Karpas-422 (cell line): ENCODE measurements around the gene TMEM201. TPM values are rescaled to one million over a fixed set of nuclear protein-coding genes. Genes with fewer than 3 reads are reported as not detected.
"Not testable (repeated sequence)": the region's sequence is repeated elsewhere in the genome, so short reads cannot be mapped to it uniquely, and the experiment has no call there.

Experiments
- DNase-seq: peaks from one replicate; pipeline ENCODE4 v3.0.0-alpha.2; 2015
- H2AFZ ChIP-seq: fragments of 200-600 bp; sonication (generic); 2 replicates; pipeline ENCODE4 v1.6.1; 2014; ENCODE audit warnings: antibody characterized with exemption, low read length, mixed read lengths
- H3K27ac ChIP-seq: fragments of 200-600 bp; sonication (generic); 2 replicates; pipeline ENCODE4 v1.5.1; 2014; ENCODE audit warnings: mild to moderate bottlenecking, low read length, moderate library complexity
- H3K27me3 ChIP-seq: fragments of 200-600 bp; sonication (generic); 2 replicates; pipeline ENCODE4 v1.6.1; 2014; ENCODE audit warnings: low read length, mixed read lengths
- H3K36me3 ChIP-seq: fragments of 200-600 bp; sonication (generic); 2 replicates; pipeline ENCODE4 v1.6.1; 2014; ENCODE audit warnings: low read length, mixed read lengths; ENCODE audit not compliant: insufficient read depth
- H3K4me1 ChIP-seq: fragments of 200-600 bp; sonication (generic); 2 replicates; pipeline ENCODE4 v1.6.1; 2014; ENCODE audit warnings: mild to moderate bottlenecking, low read length, mixed read lengths
- H3K4me2 ChIP-seq: fragments of 200-600 bp; sonication (generic); 2 replicates; pipeline ENCODE4 v1.6.1; 2014; ENCODE audit warnings: low read length, low read depth, mild to moderate bottlenecking; ENCODE audit not compliant: poor library complexity, severe bottlenecking
- H3K4me3 ChIP-seq: fragments of 200-600 bp; sonication (generic); 2 replicates; pipeline ENCODE4 v1.5.1; 2014; ENCODE audit warnings: mild to moderate bottlenecking, antibody characterized with exemption, low read length, mixed read lengths
- H3K79me2 ChIP-seq: fragments of 200-600 bp; sonication (generic); 2 replicates; pipeline ENCODE4 v1.6.1; 2014; ENCODE audit warnings: mild to moderate bottlenecking, low read length, mixed read lengths
- H3K9ac ChIP-seq: fragments of 200-600 bp; sonication (generic); 2 replicates; pipeline ENCODE4 v1.6.0; 2014; ENCODE audit warnings: low read length
- H3K9me2 ChIP-seq: fragments of 200-600 bp; sonication (generic), shearing (Covaris generic); replicated peaks from 2 replicates; pipeline ENCODE4 v1.6.0; 2014; ENCODE audit warnings: mild to moderate bottlenecking, low read length, moderate library complexity; ENCODE audit not compliant: insufficient read depth
- H3K9me3 ChIP-seq: fragments of 300-700, 200-600 bp; sonication (generic); 2 replicates; pipeline ENCODE4 v1.6.1; 2014; ENCODE audit warnings: low read length, mixed read lengths
- H4K20me1 ChIP-seq: fragments of 200-600 bp; sonication (generic); 2 replicates; pipeline ENCODE4 v1.6.1; 2014; ENCODE audit warnings: mild to moderate bottlenecking, antibody characterized with exemption, low read length, low read depth; ENCODE audit not compliant: insufficient read depth
- total RNA-seq: library from RNA; depleted of rRNA; stranded (reverse); fragments of >200 nt; shearing (Covaris generic); gene quantifications from 2 replicates; pipeline ENCODE4 v1.2.3, GENCODE V29; 2014; ENCODE audit warnings: low replicate concordance

The TMEM201 gene
- total RNA-seq, 1 experiment from 2014 or later, result 9.3 TPM

DNA sequence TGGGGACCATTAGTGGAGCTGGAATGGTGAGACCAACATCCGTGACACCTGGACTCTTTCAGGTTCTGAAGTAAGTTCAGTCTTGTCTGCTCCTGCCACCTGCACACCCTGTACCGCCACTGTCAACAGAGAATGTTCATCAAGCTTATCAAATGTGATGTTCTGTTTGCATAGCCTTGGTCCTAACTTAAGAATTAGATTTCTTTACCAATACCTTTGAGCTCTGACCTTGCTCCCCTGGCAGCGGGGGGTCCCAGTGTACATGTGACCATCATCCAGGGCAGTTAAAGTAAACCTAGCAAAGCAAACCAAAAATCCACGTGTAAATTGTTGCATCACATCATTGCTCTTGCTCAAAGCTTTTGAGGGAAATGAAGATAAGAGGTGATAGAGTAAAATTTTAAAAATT lies 35.0 kb upstream of the TMEM201 start:
- no peak overlapping the region for H3K4me3 ChIP-seq
- DNase-seq, result no peak
- no peaks in the 10 kb centered on the region for H3K27me3 ChIP-seq
- no peaks in the 10 kb centered on the region for H3K9me2 ChIP-seq
- 0 out of 2 replicates have a peak overlapping the region, but pooled peaks have one; percentile 19 for H3K9ac ChIP-seq
- peaks cover 21% of the 10 kb centered on the region for H3K36me3 ChIP-seq
- H4K20me1 ChIP-seq, result peaks cover 23% of the 10 kb centered on the region
- H3K27ac ChIP-seq, result peak overlapping the region; percentile 96
- peaks cover 72% of the 10 kb centered on the region for H3K79me2 ChIP-seq
- H3K9me3 ChIP-seq, result no peaks in the 10 kb centered on the region
- peak overlapping the region; percentile 71 for H3K4me2 ChIP-seq
- peaks cover 89% of the 10 kb centered on the region for H3K4me1 ChIP-seq
- H2AFZ ChIP-seq, result no peak overlapping the region

- Histone ChIP-seq H3K9ac (peak overlapping the region; percentile 49), H3K4me1 (peaks cover 96% of the 10 kb centered on the region), H4K20me1 (peaks cover 12% of the 10 kb centered on the region), H3K4me2 (peak overlapping the region; percentile 71), H3K36me3 (peaks cover 21% of the 10 kb centered on the region), H3K27ac (peak overlapping the region; percentile 96), H3K9me2 (no peaks in the 10 kb centered on the region), H2AFZ (no peak overlapping the region), H3K9me3 (no peaks in the 10 kb centered on the region), H3K4me3 (peak overlapping the region; percentile 14; the same call in 1 of the 2 replicates), H3K27me3 (no peaks in the 10 kb centered on the region), H3K79me2 (peaks cover 74% of the 10 kb centered on the region)
- DNase-seq, result no peak
These were observed 32.8 kb upstream of the TMEM201 start for GRCh38 chr1:9555942-9556341.

GRCh38 chr1:9557624-9558023 lies 31.1 kb upstream of the TMEM201 start:
- H3K4me1 ChIP-seq, result peaks cover 89% of the 10 kb centered on the region
- peak overlapping the region; percentile 96 for H3K27ac ChIP-seq
- H3K36me3 ChIP-seq, result peaks cover 29% of the 10 kb centered on the region

DNA sequence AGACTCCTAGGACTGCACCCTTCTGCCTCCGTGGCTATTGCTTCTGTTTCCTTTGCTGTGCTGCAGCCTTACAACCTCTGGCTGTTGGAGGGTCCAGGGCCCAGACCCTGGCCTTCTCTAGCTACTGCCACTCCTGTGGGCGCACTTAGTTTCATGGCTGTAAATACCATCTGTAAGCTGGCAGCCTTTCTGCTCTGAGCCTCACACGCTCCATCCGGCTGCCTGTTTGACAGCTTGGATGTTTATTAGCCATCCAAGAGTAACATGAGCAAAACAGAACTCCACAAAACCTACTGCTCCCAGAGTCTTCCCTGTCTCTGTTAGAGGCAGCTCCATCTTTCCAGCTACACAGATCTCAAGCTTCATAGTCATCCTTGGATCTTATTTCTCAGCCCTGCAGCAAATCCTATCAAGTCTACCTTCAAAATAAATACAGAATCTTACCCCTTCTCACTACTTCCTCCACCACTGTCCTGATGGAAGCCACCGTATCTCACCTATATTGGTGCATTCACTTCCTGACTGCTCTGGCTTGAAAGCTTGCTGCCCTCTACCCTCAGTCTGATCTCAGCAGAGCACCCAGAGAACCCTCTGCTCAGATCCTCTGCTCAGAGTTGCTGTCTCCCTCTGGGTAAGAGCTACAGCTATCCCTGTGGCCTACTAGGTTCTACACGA lies 30.3 kb upstream of the TMEM201 start:
- peak overlapping the region; percentile 96 for H3K27ac ChIP-seq
- H3K9me2 ChIP-seq, result no peaks in the 10 kb centered on the region
- H3K27me3 ChIP-seq, result no peaks in the 10 kb centered on the region
- H3K9me3 ChIP-seq, result no peaks in the 10 kb centered on the region
- H4K20me1 ChIP-seq, result no peaks in the 10 kb centered on the region; the same call in 1 of the 2 replicates
- peaks cover 78% of the 10 kb centered on the region for H3K79me2 ChIP-seq
- peak overlapping the region; percentile 68 for H3K9ac ChIP-seq
- peaks cover 33% of the 10 kb centered on the region for H3K36me3 ChIP-seq
- H3K4me3 ChIP-seq, result peak overlapping the region; percentile 50
- H2AFZ ChIP-seq, result no peak overlapping the region
- H3K4me2 ChIP-seq, result peak overlapping the region; percentile 71
- peak; percentile 66 for DNase-seq
- H3K4me1 ChIP-seq, result peaks cover 85% of the 10 kb centered on the region

More at GRCh38 chr1:9557624-9558023, 31.1 kb upstream of the TMEM201 start:
- no peak overlapping the region for H2AFZ ChIP-seq
- peak overlapping the region; percentile 71 for H3K4me2 ChIP-seq
- H3K79me2 ChIP-seq, result peaks cover 73% of the 10 kb centered on the region
- peak overlapping the region; percentile 68 for H3K9ac ChIP-seq
- H3K9me2 ChIP-seq, result no peaks in the 10 kb centered on the region
- no peaks in the 10 kb centered on the region; the same call in 1 of the 2 replicates for H4K20me1 ChIP-seq
- H3K9me3 ChIP-seq, result no peaks in the 10 kb centered on the region
- peak overlapping the region; percentile 50 for H3K4me3 ChIP-seq
- H3K27me3 ChIP-seq, result no peaks in the 10 kb centered on the region
- peak; percentile 71 for DNase-seq

DNA sequence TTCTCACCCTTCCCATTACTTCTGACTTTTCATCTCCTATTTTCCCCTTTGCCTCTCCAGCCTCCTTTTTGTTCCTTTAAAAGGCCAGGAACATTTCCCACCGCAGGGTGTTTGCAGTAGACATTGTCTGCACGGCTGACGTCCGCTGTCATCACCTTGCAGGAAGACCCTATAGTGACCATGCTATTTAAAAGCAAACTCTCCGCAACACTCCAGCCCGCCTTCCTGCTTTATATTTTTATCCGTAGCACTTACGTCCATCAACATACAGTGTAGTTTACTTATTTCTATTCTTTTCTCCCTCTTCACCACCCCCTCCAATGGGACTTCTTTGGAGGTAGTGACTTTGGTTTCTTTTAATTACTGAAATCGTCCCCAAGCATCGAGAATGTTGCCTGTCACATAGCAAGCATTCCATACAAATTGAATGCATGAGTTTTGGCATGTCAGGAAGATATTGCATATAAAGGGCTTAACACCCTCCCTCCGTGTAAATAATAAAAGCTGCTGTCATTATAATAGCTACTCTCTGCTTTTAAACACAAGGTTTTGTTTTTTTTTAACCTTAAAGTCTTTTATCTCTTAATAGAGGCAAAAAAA lies 29.7 kb upstream of the TMEM201 start:
- peaks cover 36% of the 10 kb centered on the region for H3K36me3 ChIP-seq

DNA sequence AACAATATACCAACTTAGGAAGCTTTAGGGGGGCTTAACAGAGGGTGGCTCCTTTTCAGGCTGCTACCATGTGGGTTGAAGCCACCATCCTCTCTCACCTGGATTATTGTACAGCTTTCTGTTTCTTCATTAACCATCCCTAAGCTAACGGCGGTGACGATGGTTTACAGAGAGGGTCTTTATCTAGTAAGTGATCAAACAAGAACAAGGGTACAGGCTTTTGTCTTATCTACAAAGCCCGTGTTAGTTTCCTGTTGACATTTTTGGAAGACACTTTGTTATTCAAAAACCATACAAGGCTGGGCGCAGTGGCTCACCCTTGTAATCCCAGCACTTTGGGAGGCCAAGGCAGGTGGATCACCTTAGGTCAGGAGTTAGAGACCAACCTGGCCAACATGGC lies 29.0 kb upstream of the TMEM201 start:
- peaks cover 80% of the 10 kb centered on the region for H3K79me2 ChIP-seq
- DNase-seq, result no peak
- H3K27me3 ChIP-seq, result no peaks in the 10 kb centered on the region
- peak overlapping the region; percentile 68 for H3K9ac ChIP-seq
- peak overlapping the region; percentile 71 for H3K4me2 ChIP-seq
- peak overlapping the region; percentile 50 for H3K4me3 ChIP-seq
- no peaks in the 10 kb centered on the region; the same call in 1 of the 2 replicates for H4K20me1 ChIP-seq
- no peak overlapping the region for H2AFZ ChIP-seq
- H3K4me1 ChIP-seq, result peaks cover 79% of the 10 kb centered on the region
- H3K27ac ChIP-seq, result peak overlapping the region; percentile 96
- no peaks in the 10 kb centered on the region for H3K9me3 ChIP-seq
- H3K9me2 ChIP-seq, result no peaks in the 10 kb centered on the region
- peaks cover 36% of the 10 kb centered on the region for H3K36me3 ChIP-seq

More for the DNA sequence above, 29.7 kb upstream of the TMEM201 start:
- Histone ChIP-seq H3K27me3 (no peaks in the 10 kb centered on the region), H3K4me3 (peak overlapping the region; percentile 50), H3K27ac (peak overlapping the region; percentile 96), H3K4me2 (peak overlapping the region; percentile 71), H4K20me1 (no peaks in the 10 kb centered on the region; the same call in 1 of the 2 replicates), H2AFZ (no peak overlapping the region), H3K79me2 (peaks cover 79% of the 10 kb centered on the region), H3K9ac (peak overlapping the region; percentile 68), H3K9me2 (no peaks in the 10 kb centered on the region), H3K4me1 (peaks cover 82% of the 10 kb centered on the region), H3K9me3 (no peaks in the 10 kb centered on the region)
- no peak for DNase-seq

DNA sequence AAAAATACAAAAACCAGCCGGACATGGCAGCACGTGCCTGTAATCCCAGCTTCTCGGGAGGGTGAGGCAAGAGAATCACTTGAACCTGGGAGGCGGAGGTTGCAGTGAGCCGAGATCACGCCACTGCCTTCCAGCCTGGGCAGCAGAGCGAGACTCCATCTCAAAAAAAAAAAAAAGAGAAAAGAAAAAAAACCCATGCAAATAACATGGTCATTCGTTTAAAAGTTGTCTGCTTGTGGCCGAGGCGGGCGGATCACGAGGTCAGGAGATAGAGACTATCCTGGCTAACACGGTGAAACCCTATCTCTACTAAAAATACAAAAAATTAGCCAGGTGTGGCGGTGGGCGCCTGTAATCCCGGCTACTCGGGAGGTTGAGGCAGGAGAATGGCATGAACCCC lies 28.6 kb upstream of the TMEM201 start:
- peak; percentile 71 for DNase-seq
- H3K4me3 ChIP-seq, result peak overlapping the region; percentile 50; the same call in 1 of the 2 replicates
- not testable (repeated sequence) for H3K27me3 ChIP-seq, H3K9me3 ChIP-seq, H4K20me1 ChIP-seq, H2AFZ ChIP-seq, H3K9me2 ChIP-seq
- H3K4me1 ChIP-seq, result peaks cover 79% of the 10 kb centered on the region
- peaks cover 34% of the 10 kb centered on the region for H3K36me3 ChIP-seq
- H3K27ac ChIP-seq, result peak overlapping the region; percentile 96
- H3K4me2 ChIP-seq, result peak overlapping the region; percentile 71
- peak overlapping the region; percentile 68 for H3K9ac ChIP-seq
- peaks cover 82% of the 10 kb centered on the region for H3K79me2 ChIP-seq

DNA sequence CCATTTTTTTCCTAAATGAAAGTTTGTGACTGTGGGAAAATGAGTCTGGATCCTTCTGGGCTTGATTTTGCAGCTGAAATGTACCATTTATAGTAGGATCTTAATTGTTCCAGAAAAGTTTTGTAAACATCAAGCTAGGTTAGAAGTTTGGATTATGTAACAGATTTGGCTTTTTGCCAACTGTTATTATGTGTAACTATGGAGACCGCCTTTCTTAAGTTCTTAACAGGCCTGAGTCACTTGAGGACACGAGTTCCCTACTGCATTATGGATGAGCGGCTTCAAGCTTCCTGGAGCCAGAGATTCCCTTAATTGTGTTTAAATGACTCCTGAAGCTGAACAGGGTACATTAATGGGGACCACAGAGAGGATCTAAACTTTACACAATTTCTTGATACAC lies 27.3 kb upstream of the TMEM201 start:
- H3K9ac ChIP-seq, result no peak overlapping the region

More for the DNA sequence above, 27.3 kb upstream of the TMEM201 start:
- H3K9me3 ChIP-seq, result no peaks in the 10 kb centered on the region
- peaks cover 76% of the 10 kb centered on the region for H3K79me2 ChIP-seq
- H3K27ac ChIP-seq, result peak overlapping the region; percentile 96
- peak; percentile 57 for DNase-seq
- H3K36me3 ChIP-seq, result peaks cover 24% of the 10 kb centered on the region
- no peak overlapping the region for H3K4me2 ChIP-seq
- peaks cover 73% of the 10 kb centered on the region for H3K4me1 ChIP-seq
- no peaks in the 10 kb centered on the region; the same call in 1 of the 2 replicates for H4K20me1 ChIP-seq
- no peaks in the 10 kb centered on the region for H3K9me2 ChIP-seq
- H3K4me3 ChIP-seq, result no peak overlapping the region
- H3K27me3 ChIP-seq, result no peaks in the 10 kb centered on the region
- H2AFZ ChIP-seq, result no peak overlapping the region
